Trophoblast cell (in vitro differentiated cells and primary cell): Measurements from ENCODE around the gene MLN.
A peak's percentile ranks its signal among the peaks of the same experiment; 100 is the strongest.

Experiments used
- DNase-seq, 2 donors: peaks; one replicate each; pipeline ENCODE4 v3.0.0-alpha.2; 2016
- H2AFZ ChIP-seq: 2 replicates; pipeline ENCODE4 v1.6.1; 2013; ENCODE audit warnings: low read length, moderate library complexity, mild to moderate bottlenecking; ENCODE audit not compliant: insufficient read depth, poor library complexity
- H2AK5ac ChIP-seq: 2 replicates; pipeline ENCODE4 v1.6.1; 2013; ENCODE audit warnings: mild to moderate bottlenecking, low read length
- H2BK120ac ChIP-seq: 2 replicates; pipeline ENCODE4 v1.6.1; 2013; ENCODE audit warnings: low read length, mild to moderate bottlenecking, moderate library complexity; ENCODE audit not compliant: insufficient read depth, poor library complexity
- H2BK12ac ChIP-seq: 2 replicates; pipeline ENCODE4 v1.6.1; 2013; ENCODE audit warnings: mild to moderate bottlenecking, low read length, moderate library complexity
- H2BK5ac ChIP-seq: 2 replicates; pipeline ENCODE4 v1.6.1; 2013; ENCODE audit warnings: low read length, low read depth, moderate library complexity, mild to moderate bottlenecking; ENCODE audit not compliant: poor library complexity
- H3K14ac ChIP-seq: 2 replicates; pipeline ENCODE4 v1.6.1; 2013; ENCODE audit warnings: mild to moderate bottlenecking, low read length
- H3K18ac ChIP-seq: 2 replicates; pipeline ENCODE4 v1.6.1; 2013; ENCODE audit warnings: mild to moderate bottlenecking, low read length
- H3K23ac ChIP-seq: 2 replicates; pipeline ENCODE4 v1.6.1; 2013; ENCODE audit warnings: low read length
- H3K27ac ChIP-seq: 2 replicates; pipeline ENCODE4 v1.5.1; 2013; ENCODE audit warnings: low read depth, mild to moderate bottlenecking, inconsistent platforms, low read length, moderate library complexity
- H3K27me3 ChIP-seq: 2 replicates; pipeline ENCODE4 v1.6.1; 2013; ENCODE audit warnings: inconsistent platforms, mild to moderate bottlenecking, low read length, moderate library complexity; ENCODE audit not compliant: insufficient read depth
- H3K36me3 ChIP-seq, 2 experiments: 1 replicate in 1 of 2; 2 replicates in 1 of 2; pipeline ENCODE4 v1.6.1; 2013; ENCODE audit warnings: low read length in 2 of 2, mild to moderate bottlenecking in 2 of 2, moderate library complexity in 1 of 2; ENCODE audit not compliant: insufficient read depth in 2 of 2, control insufficient read depth in 1 of 2
- H3K4ac ChIP-seq: 2 replicates; pipeline ENCODE4 v1.6.1; 2013; ENCODE audit warnings: low read depth, mild to moderate bottlenecking, low read length, moderate library complexity
- H3K4me1 ChIP-seq, 2 experiments: 1 replicate in 1 of 2; 2 replicates in 1 of 2; pipeline ENCODE4 v1.6.1; 2013; ENCODE audit warnings: low read length in 2 of 2, mild to moderate bottlenecking in 2 of 2, moderate library complexity in 1 of 2; ENCODE audit not compliant: insufficient read depth in 2 of 2, control insufficient read depth in 1 of 2
- H3K4me2 ChIP-seq: 2 replicates; pipeline ENCODE4 v1.6.1; 2013; ENCODE audit warnings: inconsistent platforms, mild to moderate bottlenecking, low read length, moderate library complexity
- H3K4me3 ChIP-seq: 2 replicates; pipeline ENCODE4 v1.5.1; 2013; ENCODE audit warnings: mild to moderate bottlenecking, low read depth, low read length, inconsistent platforms
- H3K79me1 ChIP-seq: one replicate; pipeline ENCODE4 v1.6.1; 2013; ENCODE audit warnings: low read length
- H3K79me2 ChIP-seq: 2 replicates; pipeline ENCODE4 v1.6.1; 2013; ENCODE audit warnings: low read length, mild to moderate bottlenecking; ENCODE audit not compliant: control insufficient read depth, insufficient read depth, poor library complexity
- H3K9ac ChIP-seq: 2 replicates; pipeline ENCODE4 v1.6.1; 2013; ENCODE audit warnings: mild to moderate bottlenecking, low read length
- H3K9me3 ChIP-seq: 2 replicates; pipeline ENCODE4 v1.6.1; 2013; ENCODE audit warnings: low read depth, mild to moderate bottlenecking, control low read depth, inconsistent platforms, low read length; ENCODE audit not compliant: insufficient read depth
- H4K12ac ChIP-seq: 2 replicates; pipeline ENCODE4 v1.6.1; 2013; ENCODE audit warnings: low read depth, mild to moderate bottlenecking, low read length, moderate library complexity
- H4K8ac ChIP-seq: 2 replicates; pipeline ENCODE4 v1.6.1; 2013; ENCODE audit warnings: low read depth, mild to moderate bottlenecking, low read length, moderate library complexity
- H4K91ac ChIP-seq: one replicate; pipeline ENCODE4 v1.6.1; 2013; ENCODE audit warnings: low read depth, mild to moderate bottlenecking, low read length, moderate library complexity
- WGBS: extraction: QIAGEN DNeasy Blood & Tissue Kit; methylation state at CpG from one replicate; pipeline ENCODE4 v1.1.7; 2013; ENCODE audit warnings: missing lambda C conversion rate; ENCODE audit not compliant: insufficient read length, insufficient coverage; ENCODE audit errors: extremely low coverage; 5-methylcytosine and 5-hydroxymethylcytosine counted together

MLN gene

GRCh38 chr6:33799454-33800113 lies 4.2 kb downstream of the MLN start:
- no peak overlapping the region for H3K23ac ChIP-seq
- H2AK5ac ChIP-seq: no peak overlapping the region
- H3K9ac ChIP-seq: no peak overlapping the region
- no peak overlapping the region for H3K27ac ChIP-seq
- no peak for DNase-seq
- no peaks in the 10 kb centered on the region for H3K27me3 ChIP-seq
- H3K14ac ChIP-seq: no peak overlapping the region
- no peak overlapping the region for H2BK12ac ChIP-seq
- H3K9me3 ChIP-seq: no peaks in the 10 kb centered on the region
- no peaks in the 10 kb centered on the region for H3K79me2 ChIP-seq
- H3K36me3 ChIP-seq: no peaks in the 10 kb centered on the region
- H4K12ac ChIP-seq: no peak overlapping the region
- no peak overlapping the region for H2AFZ ChIP-seq
- no CpG with 5 or more reads among the region's 4 CpGs for WGBS
- H3K4ac ChIP-seq: no peak overlapping the region
- no peak overlapping the region for H2BK5ac ChIP-seq
- H3K4me3 ChIP-seq: no peak overlapping the region
- H4K8ac ChIP-seq: no peak overlapping the region
- peaks cover 8 to 10% of the 10 kb centered on the region in 2 experiments for H3K4me1 ChIP-seq
- H4K91ac ChIP-seq: no peak overlapping the region
- H2BK120ac ChIP-seq: no peak overlapping the region
- H3K79me1 ChIP-seq: no peaks in the 10 kb centered on the region
- H3K18ac ChIP-seq: no peak overlapping the region
- H3K4me2 ChIP-seq: no peak overlapping the region

- Histone ChIP-seq H2AK5ac (no peak overlapping the region), H3K18ac (no peak overlapping the region), H3K4me2 (no peak overlapping the region), H3K9ac (no peak overlapping the region), H3K9me3 (no peaks in the 10 kb centered on the region), H3K36me3 (no peaks in the 10 kb centered on the region), H3K4ac (no peak overlapping the region), H3K14ac (no peak overlapping the region), H3K27ac (no peak overlapping the region), H3K79me2 (no peaks in the 10 kb centered on the region), H3K4me3 (no peak overlapping the region), H2AFZ (no peak overlapping the region), H3K23ac (no peak overlapping the region), H3K79me1 (no peaks in the 10 kb centered on the region), H2BK12ac (no peak overlapping the region), H3K27me3 (no peaks in the 10 kb centered on the region), H2BK120ac (no peak overlapping the region), H4K91ac (no peak overlapping the region), H3K4me1 (peaks cover 8 to 11% of the 10 kb centered on the region in 2 experiments), H4K12ac (no peak overlapping the region), H4K8ac (no peak overlapping the region), H2BK5ac (no peak overlapping the region)
- WGBS: no CpG with 5 or more reads among the region's 13 CpGs
- DNase-seq: no peak
Observed at GRCh38 chr6:33798343-33798848, 5.4 kb downstream of the MLN start.

- Histone ChIP-seq H2AFZ (no peak overlapping the region), H3K4me3 (no peak overlapping the region), H3K27me3 (no peaks in the 10 kb centered on the region), H3K4me2 (no peak overlapping the region), H3K79me2 (no peaks in the 10 kb centered on the region), H4K8ac (no peak overlapping the region), H2BK5ac (no peak overlapping the region), H3K79me1 (no peaks in the 10 kb centered on the region), H4K91ac (no peak overlapping the region), H3K4ac (no peak overlapping the region), H3K18ac (no peak overlapping the region), H3K36me3 (no peaks in the 10 kb centered on the region), H2AK5ac (no peak overlapping the region), H2BK12ac (no peak overlapping the region), H3K9me3 (no peaks in the 10 kb centered on the region), H3K27ac (no peak overlapping the region), H2BK120ac (no peak overlapping the region), H3K14ac (no peak overlapping the region), H3K4me1 (peaks cover 8 to 11% of the 10 kb centered on the region in 2 experiments), H4K12ac (no peak overlapping the region), H3K23ac (no peak overlapping the region), H3K9ac (no peak overlapping the region)
- no peak for DNase-seq
- no CpG with 5 or more reads among the region's 10 CpGs for WGBS
Observed at GRCh38 chr6:33797626-33798342, 6.0 kb downstream of the MLN start.

- H3K27me3 ChIP-seq: no peaks in the 10 kb centered on the region
- H4K91ac ChIP-seq: no peak overlapping the region
- DNase-seq: peak; percentile 86 to 88
- no peaks in the 10 kb centered on the region for H3K9me3 ChIP-seq
- H4K12ac ChIP-seq: no peak overlapping the region
- H3K4me2 ChIP-seq: no peak overlapping the region
- H2BK120ac ChIP-seq: no peak overlapping the region
- no peak overlapping the region for H3K23ac ChIP-seq
- no peak overlapping the region for H4K8ac ChIP-seq
- H3K4me1 ChIP-seq: peaks cover 4 to 8% of the 10 kb centered on the region in 2 experiments
- no peaks in the 10 kb centered on the region for H3K79me1 ChIP-seq
- no peak overlapping the region for H3K18ac ChIP-seq
- no peak overlapping the region for H3K4ac ChIP-seq
- no peak overlapping the region for H3K27ac ChIP-seq
- H2BK5ac ChIP-seq: no peak overlapping the region
- no peak overlapping the region for H2AK5ac ChIP-seq
- H3K36me3 ChIP-seq: no peaks in the 10 kb centered on the region
- no peaks in the 10 kb centered on the region for H3K79me2 ChIP-seq
- WGBS: no CpG with 5 or more reads among the region's 14 CpGs
- H3K9ac ChIP-seq: no peak overlapping the region
- no peak overlapping the region for H3K4me3 ChIP-seq
- H3K14ac ChIP-seq: no peak overlapping the region
- H2AFZ ChIP-seq: no peak overlapping the region
- no peak overlapping the region for H2BK12ac ChIP-seq
Observed at GRCh38 chr6:33794910-33795623, 8.7 kb downstream of the MLN start.
